Measurements from ENCODE around the gene SPRY4. TPM values are rescaled to one million over a fixed set of nuclear protein-coding genes. Genes with fewer than 3 reads are reported as not detected.
"Not testable (repeated sequence)": the region's sequence is repeated elsewhere in the genome, so short reads cannot be mapped to it uniquely, and the experiment has no call there.

The SPRY4 gene
- polyA plus RNA-seq, 3 donors: 29.4 to 36.0 (median 29.7) TPM

DNA sequence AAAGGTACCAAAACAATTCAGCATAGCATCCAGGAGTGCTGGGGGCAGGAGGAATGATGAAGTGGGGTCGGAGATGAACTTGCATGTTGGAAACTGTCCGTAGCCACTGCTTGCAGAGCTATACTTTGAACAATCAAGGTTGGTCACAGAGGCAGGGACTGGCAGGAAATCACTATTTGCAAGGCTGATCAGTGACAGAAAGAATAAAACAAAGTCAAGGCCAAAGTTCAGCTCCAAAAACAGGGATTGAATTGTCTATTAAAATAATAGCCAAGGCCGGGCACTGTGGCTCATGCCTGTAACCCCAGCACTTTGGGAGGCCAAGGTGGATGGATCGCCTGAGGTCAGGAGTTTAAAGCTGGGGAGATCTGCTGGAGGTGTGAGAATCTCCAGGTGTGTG lies 18.7 kb upstream of the SPRY4 start:
- no peak for DNase-seq

- DNase-seq: no peak
These were observed 17.5 kb upstream of the SPRY4 start for GRCh38 chr5:142342128-142342981.

GRCh38 chr5:142339781-142340180 lies 15.0 kb upstream of the SPRY4 start:
- DNase-seq: no peak

GRCh38 chr5:142334538-142334937 lies 9.7 kb upstream of the SPRY4 start:
- DNase-seq: no peak

GRCh38 chr5:142333749-142334148 lies 8.9 kb upstream of the SPRY4 start:
- DNase-seq: not testable (repeated sequence)

- no peak for DNase-seq
These were observed 5.6 kb upstream of the SPRY4 start for GRCh38 chr5:142330444-142330843.

GRCh38 chr5:142330026-142330425 lies 5.2 kb upstream of the SPRY4 start:
- no peak for DNase-seq

- DNase-seq: no peak
These were observed 2.5 kb upstream of the SPRY4 start for GRCh38 chr5:142327111-142327842.

DNA sequence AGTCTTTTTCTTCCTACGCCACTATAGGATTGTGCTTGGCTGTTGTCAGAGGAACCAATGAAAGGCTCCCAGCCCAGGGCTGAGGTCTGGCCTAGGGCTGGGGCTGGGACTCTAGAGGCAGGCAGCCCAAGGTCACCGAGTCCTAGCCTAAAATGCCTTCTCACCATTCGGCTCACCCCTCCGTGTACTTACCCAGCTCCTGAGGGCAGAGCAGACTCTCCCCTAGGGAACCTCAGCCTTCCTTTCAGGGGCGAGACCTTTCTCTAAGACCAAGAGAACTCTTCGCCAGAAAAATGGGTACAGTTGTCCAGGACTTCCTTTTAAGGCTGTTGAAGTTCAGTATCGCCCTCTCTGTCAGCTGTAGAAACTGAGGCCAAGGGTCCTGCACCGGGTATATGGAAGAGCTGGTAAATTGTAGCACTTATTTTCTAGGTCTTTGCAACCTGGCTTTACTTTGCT lies 1.7 kb upstream of the SPRY4 start:
- DNase-seq: no peak

DNA sequence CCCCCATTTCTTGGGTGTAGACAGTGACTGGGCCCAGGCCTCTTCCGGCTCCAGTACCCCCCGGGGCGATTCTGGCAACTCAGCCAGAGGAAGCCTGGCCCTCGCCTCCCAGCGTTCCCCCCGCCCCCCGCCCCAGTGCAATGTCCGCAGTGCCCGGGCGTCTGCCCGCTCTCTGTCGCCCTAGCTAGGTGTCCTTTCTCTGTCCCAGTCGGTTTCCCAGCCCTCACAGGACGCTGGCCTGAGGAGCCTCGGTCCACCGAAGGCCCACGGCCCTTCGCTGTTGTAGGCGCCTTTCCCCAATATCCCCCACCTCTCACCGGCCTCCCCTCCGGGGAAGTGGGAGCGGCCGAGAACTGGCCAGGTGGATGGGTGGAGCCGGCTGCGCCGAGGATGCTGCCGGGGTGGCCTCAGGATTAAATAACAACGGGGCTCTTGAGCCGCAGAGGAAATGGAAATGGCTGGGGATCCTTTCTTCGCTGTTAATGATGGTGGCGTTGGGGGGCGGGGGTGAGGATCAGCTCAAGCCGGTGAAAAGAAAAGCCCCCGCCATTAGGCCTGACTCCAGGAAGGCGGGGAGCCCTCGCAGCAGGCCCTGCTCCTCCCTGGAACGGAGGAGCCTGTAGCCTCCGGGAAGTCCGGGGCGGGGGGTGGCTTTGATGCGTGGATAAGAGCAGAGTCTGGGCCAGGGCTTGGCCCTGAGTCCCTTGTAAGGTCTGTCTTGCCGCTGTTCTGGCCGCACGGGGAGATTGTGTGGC lies 1.1 kb upstream of the SPRY4 start:
- DNase-seq: no peak

DNA sequence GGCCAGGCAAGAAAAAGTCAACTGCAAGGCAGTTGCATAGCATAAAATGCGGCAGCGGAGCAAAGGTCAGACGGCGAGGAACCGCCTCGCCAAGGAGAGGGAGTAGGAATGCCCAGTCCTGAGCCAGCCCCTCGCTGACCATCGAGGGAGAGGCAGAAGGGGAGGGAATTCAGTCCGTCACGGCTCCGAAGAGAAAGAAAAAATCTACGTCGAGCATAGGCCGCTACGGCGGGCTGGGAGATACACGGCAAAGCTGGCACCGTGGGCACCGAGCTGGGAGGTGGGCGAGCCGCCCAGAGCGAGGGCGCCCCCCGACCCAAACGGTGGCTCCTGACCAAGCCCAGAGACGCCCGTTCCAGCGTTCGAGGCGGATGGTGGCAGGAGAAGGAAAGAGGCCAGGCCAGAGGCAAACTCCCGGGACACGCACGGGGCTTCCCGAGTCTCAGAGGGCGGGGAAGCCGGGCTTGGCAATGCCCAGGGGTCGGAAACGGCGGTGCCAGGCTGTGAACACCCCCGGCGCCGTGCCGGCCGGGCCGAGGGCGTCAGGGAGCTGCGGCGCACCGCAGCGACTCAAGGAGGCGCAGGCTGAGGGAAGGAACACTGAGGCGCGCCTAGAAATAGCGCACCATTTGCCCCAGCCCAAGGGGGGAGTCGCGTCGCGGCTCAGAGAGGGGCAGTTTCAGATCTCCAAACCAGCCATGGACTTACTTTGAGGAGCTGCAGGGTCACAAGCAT lies 518 bp downstream of the SPRY4 start:
- no peak for DNase-seq

DNA sequence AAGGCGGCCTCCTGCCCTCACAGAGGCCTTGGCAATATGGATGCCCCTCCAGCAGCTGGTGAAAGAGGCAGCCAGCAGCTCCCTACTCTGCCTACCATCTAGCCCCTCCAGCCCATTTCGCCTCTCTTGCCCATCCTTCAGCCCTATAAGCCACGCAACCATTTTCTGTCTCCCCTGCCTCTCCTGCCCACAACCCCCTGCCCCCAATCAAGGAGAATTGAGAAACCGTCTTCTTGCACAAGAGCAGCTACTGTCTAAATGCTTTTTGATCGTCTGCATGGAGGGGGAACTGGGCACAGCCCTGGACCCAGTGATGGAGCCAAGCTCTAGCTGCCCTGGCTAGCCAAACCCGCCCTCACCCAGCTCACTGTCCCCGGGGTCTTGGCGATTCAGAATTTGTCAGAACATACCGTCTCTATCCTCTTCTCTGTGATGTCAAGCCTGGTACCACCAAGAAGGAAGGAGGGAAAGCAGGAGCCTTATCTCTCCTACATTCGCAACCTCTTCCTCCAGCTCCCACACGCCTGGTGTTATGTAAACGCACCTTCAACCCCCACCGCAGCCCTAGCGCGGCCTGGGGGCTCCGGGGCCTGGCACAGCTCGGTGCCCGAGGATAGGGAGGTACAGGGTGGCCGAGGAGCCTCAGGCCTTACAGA lies 1.2 kb downstream of the SPRY4 start:
- DNase-seq: no peak

DNA sequence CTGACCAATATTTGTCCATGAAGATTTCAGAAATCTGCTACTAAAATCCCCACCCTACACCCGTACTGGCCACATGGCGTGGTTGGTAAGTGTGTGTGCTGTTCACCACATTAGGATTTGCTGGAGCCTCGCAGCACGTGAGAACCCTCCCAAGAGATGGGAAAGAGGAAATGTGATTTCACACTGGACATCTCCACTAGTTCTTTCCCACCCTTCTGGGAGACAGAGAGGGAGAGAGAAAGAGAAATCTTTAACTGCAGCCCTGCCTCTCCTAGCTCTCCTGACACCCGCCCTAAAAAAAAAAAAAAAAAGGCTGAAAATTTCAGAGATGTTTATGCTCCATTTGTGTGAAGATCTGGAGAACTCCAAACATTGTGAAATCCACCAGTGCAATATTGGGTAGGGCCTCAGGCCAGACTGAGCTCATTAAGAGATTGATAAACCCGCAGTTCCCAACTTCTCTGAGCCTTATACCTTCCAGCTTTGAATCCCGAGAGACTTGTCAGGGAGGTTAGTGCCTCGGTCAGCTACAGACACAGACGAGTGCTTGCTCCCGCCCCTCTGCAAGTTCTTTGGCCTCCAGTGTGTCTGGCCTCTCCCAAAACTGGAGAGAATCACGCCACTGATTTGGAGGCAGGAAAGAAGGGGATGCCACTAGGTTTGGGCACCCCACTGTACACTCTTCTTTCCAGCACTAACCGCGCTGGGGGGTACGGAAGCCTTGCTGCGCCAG lies 1.9 kb downstream of the SPRY4 start:
- DNase-seq: no peak

- no peak for DNase-seq
These were observed 2.4 kb downstream of the SPRY4 start for GRCh38 chr5:142322403-142322746.

DNA sequence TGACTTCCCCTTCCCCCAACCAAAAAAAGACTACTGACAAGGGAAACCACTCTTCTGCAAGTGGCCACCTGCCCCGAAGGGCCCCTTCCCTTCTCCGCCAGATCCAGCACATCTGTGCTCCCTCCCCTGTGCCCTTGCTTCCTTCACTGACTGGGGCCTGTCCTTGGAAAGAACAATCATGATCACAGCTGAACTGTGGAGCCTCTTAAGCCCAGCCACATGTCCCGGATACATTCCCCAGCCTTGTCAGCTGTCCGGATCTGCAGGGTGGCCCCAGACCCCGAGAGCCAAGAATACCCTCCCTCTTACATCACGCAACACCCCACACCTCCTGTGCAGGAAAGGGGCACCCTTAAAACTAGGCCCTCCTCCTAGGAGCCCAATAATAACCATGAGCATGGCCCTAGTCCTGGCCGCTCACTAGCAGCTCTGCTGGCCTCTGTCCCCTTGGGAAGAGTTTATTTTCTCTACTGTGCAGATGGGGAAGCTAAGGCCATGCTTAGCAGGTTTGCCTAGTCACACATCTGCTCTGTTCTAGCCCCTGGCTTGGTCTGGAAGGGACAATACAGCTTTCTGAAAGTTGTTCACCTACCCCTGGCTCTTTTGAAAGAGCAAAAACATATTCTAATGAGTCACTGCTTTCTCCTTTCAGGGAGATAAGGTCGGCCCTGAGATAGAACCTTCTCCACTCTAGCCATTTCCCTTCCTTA lies 3.8 kb downstream of the SPRY4 start:
- DNase-seq: no peak

DNA sequence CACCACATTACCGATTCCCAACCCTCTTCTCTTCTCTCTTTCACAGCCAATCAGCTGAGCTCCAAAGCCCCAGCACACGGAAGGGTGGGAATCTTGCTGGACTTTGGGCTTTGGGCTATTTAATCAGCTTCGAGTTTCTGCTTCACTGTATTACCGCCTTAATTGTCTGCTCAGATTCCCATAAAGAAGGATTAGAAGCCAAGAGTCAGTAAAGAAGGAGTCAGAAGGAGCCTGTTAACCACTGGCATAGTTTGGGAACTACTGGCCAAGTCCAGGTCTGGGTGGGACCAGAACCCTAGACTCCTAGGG lies 4.4 kb downstream of the SPRY4 start:
- no peak for DNase-seq

DNA sequence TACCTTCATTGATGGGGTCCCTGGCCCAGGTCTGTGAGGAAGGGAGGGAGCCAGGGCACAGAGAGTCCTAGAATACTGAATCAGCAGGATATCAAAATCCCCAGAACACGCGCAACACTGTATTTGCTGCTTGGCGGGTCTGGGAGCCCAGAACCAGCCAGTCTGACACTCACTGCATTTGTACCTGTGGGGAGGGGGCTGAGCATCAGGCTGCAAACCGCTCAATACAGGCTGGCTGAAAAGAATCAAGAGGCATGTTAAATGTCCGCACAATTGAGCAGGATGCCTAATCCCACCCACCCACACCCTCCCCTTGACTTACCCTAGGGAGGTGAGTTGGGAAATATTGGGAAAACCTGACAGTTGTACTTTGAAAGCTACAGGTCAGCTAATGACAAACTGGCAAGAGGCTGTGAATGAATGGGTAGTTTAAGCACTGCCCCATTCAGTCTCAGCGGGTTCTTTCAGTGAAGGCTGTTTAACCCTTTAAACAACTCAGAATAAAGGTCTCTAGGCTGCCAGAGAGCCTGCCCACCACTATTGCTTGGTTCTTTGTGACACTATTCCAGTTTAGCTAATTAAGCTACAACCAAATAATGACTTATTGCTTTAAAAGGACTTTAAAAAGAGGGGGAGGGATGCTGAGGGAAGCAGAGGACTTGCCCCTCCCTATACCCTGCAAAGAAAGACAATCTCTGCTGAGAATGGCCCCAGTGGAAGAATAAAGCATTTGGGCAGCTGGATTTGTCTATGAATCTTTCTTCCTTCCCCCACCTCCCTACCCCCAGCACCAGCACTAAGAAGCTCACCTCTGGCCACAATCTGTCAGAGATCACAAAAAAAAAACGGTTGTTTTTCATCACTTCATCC lies 5.0 kb downstream of the SPRY4 start:
- DNase-seq: no peak

- no peak for DNase-seq
These were observed 5.7 kb downstream of the SPRY4 start for GRCh38 chr5:142319105-142319504.

- DNase-seq: no peak
These were observed 7.1 kb downstream of the SPRY4 start for GRCh38 chr5:142317753-142318152.

Data from renal pelvis (tissue), 4 donors.